GM10266 (cell line): ENCODE measurements around the gene MPZL1.

ENCODE experiments used
- DNase-seq: peaks from one replicate; pipeline ENCODE4 v3.0.0; 2012; ENCODE audit errors: extremely low spot score
- CTCF ChIP-seq: IDR thresholded peaks from 2 replicates; pipeline ENCODE4 v1.5.1; 2012; ENCODE audit warnings: mild to moderate bottlenecking, low read depth; ENCODE audit not compliant: control insufficient read depth, insufficient read depth; ENCODE audit errors: missing control alignments

MPZL1 gene

GRCh38 chr1:167815650-167816049 is 93.9 kb downstream of the MPZL1 start:
- no peak for TF ChIP-seq CTCF
- DNase-seq = no peak

- no peak for TF ChIP-seq CTCF
- peak; percentile 75 for DNase-seq
These were observed 98.3 kb downstream of the MPZL1 start for GRCh38 chr1:167819849-167820683.

- no peak for TF ChIP-seq CTCF
- DNase-seq = no peak
These were observed 99.0 kb downstream of the MPZL1 start for GRCh38 chr1:167820684-167821355.

- DNase-seq = no peak
- no peak for TF ChIP-seq CTCF
These were observed 99.5 kb downstream of the MPZL1 start for GRCh38 chr1:167821356-167821685.

GRCh38 chr1:167821969-167822685 is 100.3 kb downstream of the MPZL1 start:
- TF ChIP-seq CTCF = no peak
- DNase-seq = no peak

- DNase-seq = no peak
- TF ChIP-seq CTCF = no peak
These were observed 102.5 kb downstream of the MPZL1 start for GRCh38 chr1:167824163-167824794.
